ENCODE data around the gene IGF1R.

Gene IGF1R

GRCh38 chr15:99010768-99011167 lies 362.4 kb downstream of the IGF1R start:
- H3K4me1 Mint-ChIP-seq (ENCODE audit: low read depth) = peaks cover 9% of the 10 kb centered on the region

More at GRCh38 chr15:99010768-99011167, 362.4 kb downstream of the IGF1R start:
- Mint-ChIP-seq H3K36me3 (ENCODE audit: low read depth) (no peaks in the 10 kb centered on the region), H3K4me3 (no peak overlapping the region), H3K9me3 (peaks cover 5% of the 10 kb centered on the region), H3K27me3 (peaks cover 47% of the 10 kb centered on the region), H3K27ac (no peak overlapping the region)
- intact Hi-C loops (cut with micrococcal nuclease) = no loop called here
